Mucosa of descending colon (tissue), 3 donors: ENCODE data around the gene GNG14. TPM values are rescaled to one million over a fixed set of nuclear protein-coding genes. Genes with fewer than 3 reads are reported as not detected.

Experiments
- ATAC-seq: fragments of 200-7000 bp; cut with Tn5 transposase; one replicate; pipeline ENCODE4 v1.9.1; 2020; ENCODE audit warnings: mild to moderate bottlenecking, moderate library complexity
- DNase-seq, 3 donors: peaks; one replicate each; pipeline ENCODE4 v3.0.0-alpha.2; 2020
- H3K36me3 ChIP-seq: fragments of 200-600 bp; one replicate; pipeline ENCODE4 v1.8.0; 2021; ENCODE audit warnings: low read depth, mild to moderate bottlenecking
- H3K4me1 ChIP-seq: fragments of 200-600 bp; one replicate; pipeline ENCODE4 v1.8.0; 2021; ENCODE audit warnings: low read depth, mild to moderate bottlenecking
- H3K4me3 ChIP-seq: fragments of 200-600 bp; one replicate; pipeline ENCODE4 v1.8.0; 2021; ENCODE audit warnings: mild to moderate bottlenecking
- H3K9me3 ChIP-seq: fragments of 200-600 bp; one replicate; pipeline ENCODE4 v1.8.0; 2021; ENCODE audit warnings: mild to moderate bottlenecking
- intact Hi-C, 2 donors: fragments of 100-400 bp; cut with DNase I in 1 of 2; cut with micrococcal nuclease in 1 of 2; formaldehyde crosslinking; loops; one replicate each; pipeline versions ENCODE4 v1.11.0 to v1.11.1; 2022; cut with DNase I, micrococcal nuclease
- total RNA-seq, 3 donors: library from RNA; stranded (reverse); fragmentation: NEBNext Ultra II Directional in 2 of 3; extraction: Animal tissue kit (Norgen Biotek cat#: 25700) in 2 of 3; gene quantifications; one replicate each; pipeline versions ENCODE4 v1.2.1 to v1.2.4, GENCODE V29; 2021 to 2023
- TF ChIP-seq, protein P1 (sequence below): fragments of 200-600 bp; IDR thresholded peaks from one replicate; pipeline ENCODE4 v1.8.0; 2022; ENCODE audit warnings: antibody characterized with exemption, mild to moderate bottlenecking
- donor health status: DM: no; HTN: no; CAD: no; lungs with moderate emphysema.
- donor health status: DM: no; HTN: no; CAD: no.
- donor health status: DM: no; HTN: yes; CAD: no.

GNG14 gene
- total RNA-seq, 3 donors from 2014 or later = not detected

DNA sequence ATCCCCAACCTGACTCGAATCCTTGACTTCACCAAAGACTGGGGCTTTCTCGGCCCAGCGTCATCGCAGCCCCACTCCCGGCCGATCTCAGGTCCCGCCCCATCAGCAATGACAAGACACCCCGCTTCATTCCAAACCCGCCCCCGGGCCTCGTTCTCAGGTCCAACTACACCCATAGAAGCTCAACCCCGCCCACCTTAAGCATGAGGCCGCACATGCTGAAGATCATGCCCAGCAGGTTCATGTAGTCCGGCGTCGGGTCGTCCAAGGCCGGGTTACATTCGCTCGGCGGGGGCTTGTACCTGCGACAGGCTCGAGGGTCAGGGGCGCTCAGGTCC, 18.9 kb upstream of the GNG14 start:
- Histone ChIP-seq H3K36me3 (no peaks in the 10 kb centered on the region), H3K4me1 (peaks cover 33% of the 10 kb centered on the region), H3K9me3 (no peaks in the 10 kb centered on the region), H3K4me3 (peak overlapping the region; percentile 77)
- DNase-seq (peak in 2 of 3 donors; percentile 60 to 80), ATAC-seq (peak; percentile 10)
- TF ChIP-seq, protein P1, sequence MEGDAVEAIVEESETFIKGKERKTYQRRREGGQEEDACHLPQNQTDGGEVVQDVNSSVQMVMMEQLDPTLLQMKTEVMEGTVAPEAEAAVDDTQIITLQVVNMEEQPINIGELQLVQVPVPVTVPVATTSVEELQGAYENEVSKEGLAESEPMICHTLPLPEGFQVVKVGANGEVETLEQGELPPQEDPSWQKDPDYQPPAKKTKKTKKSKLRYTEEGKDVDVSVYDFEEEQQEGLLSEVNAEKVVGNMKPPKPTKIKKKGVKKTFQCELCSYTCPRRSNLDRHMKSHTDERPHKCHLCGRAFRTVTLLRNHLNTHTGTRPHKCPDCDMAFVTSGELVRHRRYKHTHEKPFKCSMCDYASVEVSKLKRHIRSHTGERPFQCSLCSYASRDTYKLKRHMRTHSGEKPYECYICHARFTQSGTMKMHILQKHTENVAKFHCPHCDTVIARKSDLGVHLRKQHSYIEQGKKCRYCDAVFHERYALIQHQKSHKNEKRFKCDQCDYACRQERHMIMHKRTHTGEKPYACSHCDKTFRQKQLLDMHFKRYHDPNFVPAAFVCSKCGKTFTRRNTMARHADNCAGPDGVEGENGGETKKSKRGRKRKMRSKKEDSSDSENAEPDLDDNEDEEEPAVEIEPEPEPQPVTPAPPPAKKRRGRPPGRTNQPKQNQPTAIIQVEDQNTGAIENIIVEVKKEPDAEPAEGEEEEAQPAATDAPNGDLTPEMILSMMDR = no peak
- intact Hi-C loops = no loop called here

DNA sequence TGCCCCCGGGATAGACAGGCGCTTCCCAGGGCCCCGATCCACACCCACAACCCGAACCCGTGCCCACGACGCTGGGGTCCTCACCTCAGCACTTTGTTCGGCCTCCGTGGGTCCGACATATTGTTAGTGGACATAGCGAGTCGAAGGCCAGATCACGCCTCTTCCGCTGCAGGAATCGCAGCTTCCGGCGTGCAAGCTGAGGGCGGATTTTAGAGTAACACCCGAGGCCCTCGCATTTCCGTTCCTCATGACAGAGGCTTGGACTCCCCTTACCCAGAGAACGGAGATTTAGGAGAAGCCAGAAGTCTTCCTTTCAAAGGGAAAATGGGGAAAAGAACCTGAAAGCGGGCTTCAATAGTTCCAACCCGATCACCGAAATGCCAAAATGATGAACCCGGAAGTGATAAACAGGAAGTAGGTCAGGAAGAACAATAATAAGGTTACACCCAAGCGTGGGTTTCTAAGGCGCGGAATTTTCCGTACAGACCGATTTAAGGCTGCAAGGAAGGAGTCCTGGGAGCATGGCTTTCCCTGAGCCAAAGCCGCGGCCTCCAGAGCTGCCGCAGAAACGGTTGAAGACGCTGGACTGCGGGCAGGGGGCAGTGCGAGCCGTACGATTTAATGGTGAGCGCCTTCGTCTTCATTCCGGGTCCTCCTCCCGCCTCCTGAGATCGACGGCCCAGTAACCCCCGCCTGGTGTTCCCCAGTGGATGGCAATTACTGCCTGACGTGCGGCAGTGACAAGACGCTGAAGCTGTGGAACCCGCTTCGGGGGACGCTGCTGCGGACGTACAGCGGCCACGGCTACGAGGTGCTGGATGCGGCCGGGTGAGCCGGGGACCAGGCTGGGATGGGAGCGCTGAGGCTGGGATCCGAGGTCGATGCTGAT, 18.3 kb upstream of the GNG14 start:
- H3K4me1 ChIP-seq = peaks cover 33% of the 10 kb centered on the region
- no peaks in the 10 kb centered on the region for H3K36me3 ChIP-seq
- peak overlapping the region; percentile 77 for H3K4me3 ChIP-seq
- intact Hi-C loops = loop anchor here in 1 of 2 donors (10.0 kb wide), 1 partner anchor 95 kb away; no protein-coding TSS in a partner anchor
- DNase-seq = peak; percentile 83 to 87 (median 85)
- ATAC-seq = peak; percentile 78
- H3K9me3 ChIP-seq = no peaks in the 10 kb centered on the region
- TF ChIP-seq, protein P1 = no peak

DNA sequence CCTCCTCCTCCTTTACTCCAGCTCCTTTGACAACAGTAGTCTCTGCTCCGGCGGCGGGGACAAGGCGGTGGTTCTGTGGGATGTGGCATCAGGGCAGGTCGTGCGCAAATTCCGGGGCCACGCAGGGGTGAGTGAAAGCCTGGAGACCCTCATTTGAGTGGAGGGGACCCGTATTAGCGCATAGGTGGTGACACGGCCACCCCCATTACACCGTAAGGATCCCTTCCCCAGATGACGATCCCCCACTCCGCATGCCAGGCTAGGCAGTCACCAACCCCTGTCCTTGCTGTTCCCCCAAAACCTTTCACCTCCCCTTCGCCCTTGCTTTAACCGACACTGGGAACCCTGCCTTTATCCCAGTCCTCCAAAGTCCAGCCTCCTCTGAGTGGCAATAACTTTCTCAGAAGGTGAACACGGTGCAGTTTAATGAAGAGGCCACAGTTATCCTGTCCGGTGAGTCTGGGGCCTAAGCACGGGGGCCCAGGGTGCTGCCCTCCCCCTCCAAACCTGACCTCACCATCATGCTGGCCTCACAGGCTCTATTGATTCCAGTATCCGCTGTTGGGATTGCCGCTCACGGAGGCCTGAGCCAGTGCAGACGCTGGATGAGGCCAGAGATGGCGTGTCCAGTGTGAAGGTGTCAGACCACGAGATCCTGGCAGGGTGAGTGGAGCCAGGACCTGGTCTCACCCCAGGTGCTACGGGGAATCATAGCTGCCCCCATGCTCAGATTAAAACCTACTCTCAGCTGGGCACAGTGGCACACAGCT, 17.5 kb upstream of the GNG14 start:
- DNase-seq (no peak), ATAC-seq (no peak)
- intact Hi-C loops = loop anchor here in 1 of 2 donors (10.0 kb wide), 1 partner anchor 96 kb away; no protein-coding TSS in a partner anchor
- Histone ChIP-seq H3K9me3 (no peaks in the 10 kb centered on the region), H3K36me3 (peaks cover under 1% of the 10 kb centered on the region), H3K4me1 (peaks cover 33% of the 10 kb centered on the region), H3K4me3 (peak overlapping the region; percentile 77)
- TF ChIP-seq, protein P1 = no peak

DNA sequence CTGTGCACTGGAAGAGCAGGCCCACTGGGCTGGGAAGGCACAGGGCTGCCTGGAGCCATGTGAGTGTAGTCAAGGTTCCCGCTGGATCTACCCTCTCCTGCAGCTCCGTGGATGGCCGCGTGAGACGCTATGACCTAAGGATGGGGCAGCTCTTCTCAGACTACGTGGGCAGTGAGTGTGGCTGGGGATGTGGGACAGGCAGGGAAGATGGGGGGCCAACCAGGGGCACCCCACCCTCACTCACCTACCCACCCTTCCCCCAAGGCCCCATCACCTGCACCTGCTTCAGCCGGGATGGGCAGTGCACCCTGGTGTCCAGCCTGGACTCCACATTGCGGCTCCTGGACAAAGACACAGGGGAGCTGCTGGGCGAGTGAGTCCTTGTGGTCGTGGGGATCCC, 15.1 kb upstream of the GNG14 start:
- H3K36me3 ChIP-seq = peaks cover 7% of the 10 kb centered on the region
- intact Hi-C loops = loop anchor here in 1 of 2 donors (10.0 kb wide), 1 partner anchor 98 kb away; no protein-coding TSS in a partner anchor
- H3K4me1 ChIP-seq = peaks cover 22% of the 10 kb centered on the region
- no peak overlapping the region for H3K4me3 ChIP-seq
- DNase-seq = no peak
- no peaks in the 10 kb centered on the region for H3K9me3 ChIP-seq
- TF ChIP-seq, protein P1 = no peak
- no peak for ATAC-seq

DNA sequence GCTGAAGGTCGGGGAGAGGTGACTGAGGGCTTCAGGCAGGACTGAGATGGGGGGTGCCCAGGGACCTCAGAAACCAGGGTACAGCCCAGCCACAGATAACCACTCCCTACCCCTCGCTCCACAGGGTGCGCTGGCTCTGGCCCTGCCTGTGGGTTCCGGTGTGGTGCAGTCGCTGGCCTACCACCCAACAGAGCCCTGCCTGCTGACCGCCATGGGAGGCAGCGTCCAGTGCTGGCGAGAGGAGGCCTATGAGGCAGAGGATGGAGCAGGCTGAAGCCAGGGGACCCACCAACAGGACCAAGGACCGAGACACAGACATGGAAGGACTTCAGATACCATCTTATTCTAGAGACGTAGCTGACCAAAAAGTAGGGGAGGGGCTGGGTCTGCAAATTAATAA, 12.4 kb upstream of the GNG14 start:
- H3K4me3 ChIP-seq = no peak overlapping the region
- TF ChIP-seq, protein P1 = no peak
- no peaks in the 10 kb centered on the region for H3K9me3 ChIP-seq
- peaks cover 7% of the 10 kb centered on the region for H3K36me3 ChIP-seq
- intact Hi-C loops = loop anchor here in 1 of 2 donors (10.0 kb wide), 1 partner anchor 101 kb away; no protein-coding TSS in a partner anchor
- no peak for DNase-seq
- no peak for ATAC-seq
- H3K4me1 ChIP-seq = peaks cover 9% of the 10 kb centered on the region
